ENCODE data around the gene MAP2K5.

MAP2K5 gene

DNA sequence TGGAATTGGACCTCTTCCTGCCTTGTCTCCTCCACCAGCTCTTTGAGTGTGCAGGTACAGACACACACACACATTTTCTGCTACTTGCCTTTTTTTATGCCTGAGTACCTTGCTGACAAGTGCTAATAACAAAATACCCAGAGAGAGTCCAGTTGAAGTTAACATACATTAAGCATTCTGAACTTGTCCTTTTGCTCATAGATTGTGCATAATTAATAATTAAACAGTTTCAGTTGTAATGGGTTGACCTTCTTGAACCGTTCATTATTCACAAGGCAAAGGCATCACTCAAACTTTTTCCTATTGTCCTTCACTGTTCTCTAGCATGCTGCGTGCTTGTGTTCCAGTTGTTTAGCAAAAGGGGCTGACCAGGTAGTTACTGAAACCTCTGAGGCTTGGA, 223.2 kb downstream of the MAP2K5 start:
- no peak for DNase-seq

DNA sequence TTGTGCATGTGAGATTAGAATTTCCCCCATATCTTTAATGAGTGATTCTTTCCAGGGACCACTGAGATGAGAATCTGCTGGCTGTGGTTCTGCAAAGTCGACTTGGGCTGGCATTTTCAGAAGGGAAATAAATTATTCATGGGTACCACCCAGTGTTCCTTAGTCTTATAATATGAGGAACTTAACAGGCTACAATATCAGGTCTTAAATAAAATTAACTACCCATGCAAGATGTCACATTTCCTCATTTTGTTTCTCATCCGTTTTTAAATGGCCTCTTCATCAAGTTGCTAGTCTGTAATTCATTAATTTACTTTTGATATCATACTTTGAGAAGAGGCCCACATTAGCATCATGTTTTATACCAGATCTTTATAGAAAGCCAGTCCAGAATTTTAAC, 224.5 kb downstream of the MAP2K5 start:
- DNase-seq, result no peak

DNA sequence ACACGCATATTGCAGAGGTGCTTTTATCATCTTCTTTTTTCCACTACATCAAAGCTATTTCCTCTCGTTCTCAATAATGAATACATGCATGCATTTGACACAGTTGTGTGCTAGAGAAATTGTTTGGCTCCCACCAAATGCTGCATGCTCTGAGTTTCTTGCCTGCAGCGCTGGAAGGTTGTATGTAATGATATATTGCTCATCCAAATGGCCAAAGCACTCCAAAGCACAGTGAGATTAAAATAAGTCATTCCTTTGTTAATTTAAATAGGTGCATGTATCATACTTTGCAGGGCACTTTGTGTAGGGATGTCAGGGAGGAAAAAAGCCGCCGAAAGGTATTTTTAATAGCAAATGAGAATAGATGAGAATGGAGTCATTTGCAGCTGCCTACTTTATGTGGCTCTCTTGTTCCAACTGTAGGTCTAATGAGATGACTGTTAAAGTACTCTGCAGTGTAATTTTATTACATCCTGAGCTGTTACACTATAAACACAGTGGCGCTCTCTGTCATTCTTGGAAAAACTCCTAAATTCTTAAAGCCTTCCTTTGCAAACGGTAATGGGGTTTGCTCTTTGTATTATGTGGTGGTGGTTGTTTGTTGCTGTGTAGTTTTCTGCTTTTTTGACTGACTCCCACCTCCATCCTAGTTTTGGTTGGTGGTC, 225.9 kb downstream of the MAP2K5 start:
- DNase-seq, result no peak

DNA sequence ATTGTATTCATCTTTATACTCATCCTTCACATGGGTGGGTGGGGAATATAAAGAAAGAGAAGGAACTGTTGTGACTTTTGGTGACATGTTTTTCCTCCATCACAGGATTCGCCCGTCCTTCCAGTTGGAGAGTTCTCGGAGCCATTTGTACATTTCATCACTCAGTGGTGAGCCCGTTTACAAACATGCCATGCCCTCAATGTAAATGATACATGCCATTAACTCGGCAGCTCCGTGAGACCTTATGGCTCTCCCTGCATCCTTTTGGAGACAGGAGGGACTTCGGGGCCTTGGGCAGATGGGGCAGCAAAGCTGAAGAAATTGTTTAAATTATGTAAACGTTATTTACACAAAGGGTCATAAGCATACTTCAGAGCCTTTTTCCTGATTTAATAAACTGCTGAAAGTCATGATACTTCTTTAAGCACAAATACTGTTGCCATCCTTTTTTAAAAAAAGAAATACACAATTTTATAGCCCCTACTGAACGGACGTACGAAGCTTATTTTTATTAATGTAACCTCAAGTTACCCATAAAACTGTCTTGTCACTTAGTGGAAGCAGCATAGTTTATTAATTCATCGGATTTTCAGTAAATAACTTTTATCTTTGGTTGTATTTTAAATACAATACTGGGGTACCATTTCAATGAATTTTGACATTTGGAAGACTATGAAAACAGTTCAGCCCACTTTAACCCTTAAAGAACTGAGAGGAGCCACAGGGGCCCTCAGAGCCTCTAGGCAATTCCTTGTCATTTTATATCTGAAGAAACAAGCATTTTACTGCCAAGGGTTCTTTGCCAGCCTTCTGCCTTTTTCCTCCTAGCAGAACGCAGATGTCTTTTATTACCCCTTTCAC, 227.2 kb downstream of the MAP2K5 start:
- no peak for DNase-seq

DNA sequence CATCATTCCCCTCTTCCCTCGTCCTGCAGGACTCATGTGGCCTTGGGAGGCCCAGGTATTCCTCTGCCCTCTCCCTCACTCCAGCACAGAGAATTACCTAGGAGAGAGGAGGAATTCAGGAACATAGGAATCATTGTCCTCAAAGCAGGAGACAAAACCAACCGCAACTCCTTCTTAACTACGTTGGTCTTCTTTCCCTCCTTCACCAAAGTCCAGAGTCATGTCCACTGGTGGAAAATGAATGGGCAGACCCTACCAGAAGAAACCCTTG, 227.8 kb downstream of the MAP2K5 start:
- DNase-seq, result no peak

DNA sequence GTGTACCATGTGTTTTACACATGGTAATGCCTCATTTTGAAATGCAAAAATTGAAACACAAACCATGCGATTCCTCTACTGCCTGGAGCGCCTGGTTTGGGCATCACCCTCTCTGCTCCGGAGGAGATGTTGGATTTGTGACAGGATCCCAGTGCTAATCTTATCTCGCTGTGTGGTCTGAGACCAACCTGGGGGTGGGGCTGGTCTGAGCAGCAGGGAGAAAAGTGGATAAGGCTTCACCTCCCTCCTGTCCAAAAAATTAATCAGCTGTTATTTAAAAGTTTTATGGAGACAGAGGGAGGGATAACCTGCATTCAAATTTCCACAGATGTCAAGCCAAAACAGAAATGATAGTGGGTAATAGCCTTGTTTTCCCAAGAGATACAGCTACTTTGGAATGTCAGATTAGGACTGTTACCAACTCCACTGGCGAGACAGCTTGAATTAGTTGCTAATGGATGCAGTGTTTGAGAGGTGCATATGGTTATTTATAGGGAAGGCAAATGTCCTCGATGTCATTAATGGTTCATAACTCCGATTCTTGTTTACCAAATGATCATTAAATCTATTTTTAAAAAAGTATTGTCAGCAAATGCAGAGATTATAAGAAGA, 228.8 kb downstream of the MAP2K5 start:
- no peak for DNase-seq

DNA sequence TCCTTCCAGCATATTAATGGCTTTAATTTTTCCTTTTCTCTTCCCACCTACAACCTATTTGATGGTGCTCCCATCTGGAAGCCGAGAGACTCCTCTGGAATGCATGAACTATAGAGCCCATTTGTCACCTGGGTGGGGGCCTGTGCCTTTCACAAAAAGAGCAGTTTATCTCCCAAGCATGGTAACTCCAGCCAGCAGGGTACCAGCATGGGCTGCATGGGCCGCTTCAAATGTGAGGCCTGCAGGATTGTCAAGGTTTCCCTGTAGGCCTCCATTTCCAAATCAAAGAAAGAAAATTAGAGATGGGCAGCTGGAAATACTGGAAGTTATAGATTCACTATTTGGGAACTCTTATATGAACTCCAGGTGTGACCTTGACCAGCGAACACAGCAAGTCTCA, 232.1 kb downstream of the MAP2K5 start:
- DNase-seq, result no peak

DNA sequence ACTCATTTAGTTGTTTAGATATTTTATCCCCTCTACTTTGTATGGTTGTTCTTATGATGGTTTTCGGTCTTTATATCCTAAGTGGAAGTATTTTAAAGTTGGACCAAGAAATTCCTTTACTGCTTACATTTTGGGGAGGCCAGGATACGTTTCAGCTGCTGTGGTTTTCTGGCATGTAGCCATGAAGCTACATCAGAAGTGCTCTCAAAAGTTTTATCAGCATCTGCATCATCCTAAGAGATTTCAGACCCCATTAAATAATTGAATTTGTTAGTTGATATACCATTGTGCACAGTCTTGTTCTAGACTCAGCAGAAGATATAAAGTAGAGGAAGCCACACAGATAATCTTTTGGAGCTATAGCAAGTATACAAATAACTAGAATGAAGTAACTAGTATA, 232.7 kb downstream of the MAP2K5 start:
- no peak for DNase-seq

DNA sequence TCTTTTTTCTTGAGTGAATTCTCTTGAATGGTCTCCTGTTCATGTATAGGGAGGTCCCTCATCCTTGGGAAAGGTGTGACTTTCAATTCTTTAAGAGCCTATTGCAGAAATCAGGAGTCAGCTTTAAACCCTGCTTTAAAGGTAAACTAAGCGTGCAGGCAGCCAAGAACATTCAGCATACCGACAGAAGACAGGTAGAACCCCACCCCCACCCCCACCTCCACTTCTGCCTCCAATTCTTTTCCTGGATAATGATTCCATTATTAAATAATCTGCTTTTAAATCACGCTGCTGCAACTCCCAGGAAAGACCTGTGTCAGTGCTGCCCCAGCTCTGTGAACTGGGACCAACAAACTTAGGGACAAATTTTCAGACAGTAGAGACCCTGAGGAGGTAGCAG, 233.5 kb downstream of the MAP2K5 start:
- no peak for DNase-seq

DNA sequence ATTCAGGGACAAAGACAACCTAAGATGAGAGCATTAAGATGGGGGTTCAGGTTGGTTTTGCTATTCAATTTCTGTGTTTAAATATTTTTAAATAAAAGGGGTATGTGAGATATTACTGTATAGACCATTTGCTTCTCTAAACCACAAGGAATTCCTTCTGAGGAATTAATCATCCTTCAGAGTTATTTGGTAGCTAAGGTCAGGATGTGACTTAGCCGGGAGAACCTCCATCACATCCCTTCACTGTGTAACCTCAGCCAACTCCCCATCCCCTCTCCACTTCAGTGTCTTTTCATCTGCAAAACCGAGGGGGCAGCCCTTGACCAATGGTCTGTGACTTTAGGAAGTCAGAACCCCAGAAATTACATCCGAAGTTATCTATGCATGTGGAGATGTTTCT, 234.1 kb downstream of the MAP2K5 start:
- DNase-seq, result peak; percentile 18

DNA sequence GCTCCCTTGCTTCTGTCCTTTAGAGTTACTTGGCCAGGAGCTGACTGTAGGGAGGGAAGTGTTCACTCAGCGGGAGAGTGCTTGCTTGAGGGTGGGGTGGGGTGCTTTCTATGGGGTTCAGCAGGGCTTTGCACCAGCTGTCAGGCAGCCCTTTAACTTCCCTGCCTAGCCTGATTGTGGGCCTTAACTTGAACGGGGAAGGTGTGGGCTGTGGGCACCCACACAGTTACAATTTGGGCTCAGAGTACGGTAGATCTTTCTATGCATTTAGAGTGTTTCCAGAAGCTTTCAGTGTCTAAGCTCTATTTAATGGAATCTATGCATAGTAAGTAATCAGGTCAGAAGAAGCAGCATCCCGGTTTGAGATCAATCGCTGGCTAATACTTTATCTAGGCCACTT, 234.6 kb downstream of the MAP2K5 start:
- DNase-seq, result no peak

DNA sequence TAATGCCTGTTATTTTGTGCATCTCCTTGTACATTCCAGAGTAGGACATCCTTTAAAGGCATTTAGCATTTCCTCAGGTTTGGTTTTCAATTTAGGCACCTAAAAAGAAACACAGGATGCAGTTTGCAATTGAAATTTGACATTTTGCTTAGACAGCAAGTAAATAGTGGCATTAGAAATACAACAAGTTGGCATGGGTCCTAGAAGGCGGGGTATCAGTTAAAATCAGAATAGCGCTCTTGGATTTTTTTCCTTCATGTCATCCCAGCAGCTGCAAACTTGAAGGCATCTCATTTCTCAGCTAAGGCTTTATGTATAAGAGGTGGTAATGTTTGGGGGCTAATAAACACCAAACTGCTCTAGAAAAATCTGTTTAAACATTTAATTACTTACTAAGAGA, 235.3 kb downstream of the MAP2K5 start:
- DNase-seq, result no peak

DNA sequence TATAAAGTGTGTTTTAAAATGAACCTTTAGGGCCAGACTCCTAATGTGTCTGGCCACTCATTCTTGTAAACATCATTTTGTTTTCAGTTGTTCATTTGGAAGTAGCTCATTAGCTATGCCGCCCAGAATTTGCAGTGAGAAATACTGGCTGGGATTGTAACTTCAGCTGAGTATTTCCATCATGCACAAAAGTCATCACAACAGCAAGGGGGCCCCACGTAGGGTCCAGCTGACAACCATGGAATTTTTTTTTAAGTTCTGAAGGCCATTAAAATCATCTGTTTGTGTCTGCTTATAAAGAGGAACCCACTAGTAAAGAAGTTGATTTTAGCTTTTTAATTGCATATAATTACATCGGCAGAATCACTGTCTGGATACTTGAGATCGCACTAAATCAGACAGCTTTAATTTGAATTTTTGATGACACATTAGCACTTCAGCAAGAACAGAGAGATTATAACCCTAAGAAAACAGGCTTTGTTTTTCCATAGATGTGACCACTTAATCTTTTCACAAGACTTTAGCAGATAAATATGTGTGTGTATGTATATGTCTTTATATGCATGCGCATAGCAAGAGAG, 236.6 kb downstream of the MAP2K5 start:
- DNase-seq, result no peak

DNA sequence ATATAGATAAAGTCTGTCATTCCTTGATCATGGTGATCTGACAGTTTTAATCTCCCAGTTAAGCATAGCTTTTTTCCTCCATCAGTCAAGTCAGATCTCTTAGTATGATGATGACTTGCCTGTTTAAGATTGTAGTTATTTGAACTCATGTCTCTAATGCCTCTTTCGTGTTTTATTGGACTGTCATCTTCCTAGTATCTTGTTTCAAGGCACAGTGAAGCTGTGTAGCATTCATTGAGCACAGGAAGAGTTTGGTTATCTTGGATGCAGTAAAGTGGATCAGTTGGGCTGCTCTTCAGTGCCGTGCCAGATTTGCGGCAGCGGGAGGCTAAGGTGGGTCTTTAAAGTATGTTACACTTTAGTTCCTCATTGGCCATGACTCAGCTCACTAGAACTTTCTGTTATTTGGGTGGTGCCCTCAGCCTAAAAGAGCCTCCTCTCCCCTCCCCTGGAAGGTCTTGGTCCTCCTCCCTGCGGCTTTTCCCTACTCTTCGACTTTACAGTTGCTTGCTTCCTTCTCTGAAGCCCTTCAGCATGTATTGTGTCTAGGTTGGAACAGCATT, 237.1 kb downstream of the MAP2K5 start:
- no peak for DNase-seq

DNA sequence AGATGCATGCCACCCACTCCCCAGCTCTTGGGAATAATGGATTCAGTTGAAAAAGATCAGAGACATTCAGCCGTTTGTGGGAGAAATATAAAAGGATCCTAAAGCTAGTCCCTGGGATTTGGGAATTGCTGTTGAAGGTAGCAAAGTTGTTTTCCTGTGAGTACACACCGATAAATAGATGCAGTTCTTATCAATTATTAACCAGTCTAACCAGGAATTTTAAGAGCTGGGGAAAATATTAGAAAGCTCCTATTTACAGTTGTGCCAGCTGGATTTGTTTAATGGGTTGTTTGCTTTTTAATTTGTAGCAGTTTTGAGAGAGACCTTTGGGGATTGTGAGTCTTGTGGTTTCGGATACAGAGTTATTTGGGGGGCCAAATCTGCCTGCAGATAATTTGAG, 238.6 kb downstream of the MAP2K5 start:
- no peak for DNase-seq

DNA sequence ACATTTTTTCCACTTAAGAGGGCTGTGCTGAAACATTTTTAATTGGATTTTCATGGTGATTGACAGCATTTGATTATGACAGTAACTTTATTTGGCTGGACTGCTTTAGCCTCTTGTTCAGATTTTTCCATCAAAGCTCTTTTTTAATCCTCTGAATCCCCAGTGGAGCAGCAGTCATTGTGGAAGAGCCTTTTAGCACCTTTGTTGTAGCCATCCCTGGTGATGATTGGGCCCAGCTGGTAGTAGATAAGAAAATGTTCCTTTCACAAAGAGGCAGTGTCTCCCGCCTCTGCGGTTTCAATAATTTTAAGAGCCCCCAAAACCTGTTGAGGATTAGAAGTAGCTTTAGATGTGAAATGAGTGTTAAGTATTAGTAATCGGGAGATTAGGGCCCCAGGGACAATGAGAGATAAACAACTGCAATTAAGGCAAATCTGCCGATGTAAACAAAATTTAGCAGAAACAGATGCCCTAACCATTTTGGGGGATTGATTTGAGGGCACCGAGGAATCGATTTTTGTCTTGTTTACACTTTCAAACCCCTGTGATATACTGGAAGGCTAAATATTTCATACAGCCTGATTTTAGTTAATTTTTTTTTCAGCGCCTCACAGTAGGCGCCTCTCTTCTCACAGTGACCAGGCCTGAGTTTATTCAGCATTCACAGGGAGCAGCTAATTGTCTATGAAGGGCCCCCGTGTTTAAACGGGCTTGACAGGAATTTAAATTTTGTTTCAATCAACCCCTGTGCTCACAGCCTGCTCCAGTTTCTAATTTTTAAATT, 239.6 kb downstream of the MAP2K5 start:
- no peak for DNase-seq

DNA sequence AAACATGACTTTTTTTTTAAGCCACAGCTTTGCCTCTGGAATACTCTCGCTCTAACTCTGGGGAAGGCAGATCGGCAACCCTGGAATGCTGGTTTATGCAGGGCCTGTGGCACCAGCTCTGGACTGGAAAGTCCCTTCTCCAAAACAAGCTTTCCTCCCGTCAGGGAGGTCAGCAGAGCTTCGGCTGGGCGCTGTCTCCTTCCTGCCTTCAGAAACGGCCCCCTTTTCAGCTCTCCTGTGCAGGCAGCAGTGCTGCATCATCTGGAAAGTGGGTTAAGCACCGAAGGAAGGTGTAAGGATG, 240.1 kb downstream of the MAP2K5 start:
- DNase-seq, result no peak

DNA sequence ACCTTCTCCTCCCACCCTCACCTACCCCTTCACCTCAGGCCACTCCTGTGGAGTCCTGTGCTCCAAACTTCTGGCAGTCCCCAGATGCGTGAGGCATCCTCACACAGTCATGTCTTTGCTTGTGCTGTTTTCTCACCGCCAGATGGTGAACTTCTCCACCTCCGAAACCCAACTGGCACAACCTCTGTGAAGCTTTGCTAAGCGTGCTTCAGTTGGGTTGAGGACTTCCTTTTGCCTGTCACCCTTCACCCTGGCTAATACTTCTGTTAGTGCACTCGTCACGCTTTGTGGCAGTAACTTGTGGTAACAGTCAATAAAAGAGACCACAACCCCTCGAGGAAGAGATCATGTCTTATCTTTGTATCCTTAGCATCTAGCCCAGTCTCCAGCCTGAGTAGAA, 240.8 kb downstream of the MAP2K5 start:
- no peak for DNase-seq

DNA sequence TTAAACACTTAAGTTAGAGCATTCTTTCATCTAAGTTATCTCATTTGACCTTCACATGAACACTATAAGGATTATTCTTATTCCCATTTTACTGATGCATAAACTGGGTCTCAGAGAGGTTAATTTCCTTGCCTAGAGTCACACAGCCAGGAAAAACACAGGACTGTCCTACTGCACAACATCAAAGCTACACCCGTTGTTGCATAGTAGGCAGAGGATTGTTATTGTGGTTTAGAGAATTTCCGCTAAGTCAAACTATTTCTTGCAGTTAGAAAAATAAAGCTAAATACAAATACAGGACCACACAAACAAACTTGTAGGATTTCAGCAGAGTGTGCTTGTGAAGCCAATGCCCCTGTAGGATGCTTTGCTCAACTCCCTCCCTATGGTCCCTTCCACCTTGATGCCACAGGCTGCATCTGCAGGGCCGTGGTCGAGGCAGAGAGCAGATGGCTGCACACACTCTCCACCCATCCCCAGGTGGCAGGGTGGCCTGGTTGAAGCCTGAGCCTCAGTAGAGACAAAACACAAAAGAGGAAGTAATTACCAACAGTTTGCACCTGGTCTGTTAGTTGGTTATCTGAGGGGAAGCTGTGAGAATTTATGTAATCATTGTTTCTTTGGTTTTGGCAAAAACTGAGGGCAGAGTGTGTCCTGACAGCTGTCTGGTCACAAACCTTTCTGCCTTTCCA, 241.7 kb downstream of the MAP2K5 start:
- DNase-seq, result no peak

DNA sequence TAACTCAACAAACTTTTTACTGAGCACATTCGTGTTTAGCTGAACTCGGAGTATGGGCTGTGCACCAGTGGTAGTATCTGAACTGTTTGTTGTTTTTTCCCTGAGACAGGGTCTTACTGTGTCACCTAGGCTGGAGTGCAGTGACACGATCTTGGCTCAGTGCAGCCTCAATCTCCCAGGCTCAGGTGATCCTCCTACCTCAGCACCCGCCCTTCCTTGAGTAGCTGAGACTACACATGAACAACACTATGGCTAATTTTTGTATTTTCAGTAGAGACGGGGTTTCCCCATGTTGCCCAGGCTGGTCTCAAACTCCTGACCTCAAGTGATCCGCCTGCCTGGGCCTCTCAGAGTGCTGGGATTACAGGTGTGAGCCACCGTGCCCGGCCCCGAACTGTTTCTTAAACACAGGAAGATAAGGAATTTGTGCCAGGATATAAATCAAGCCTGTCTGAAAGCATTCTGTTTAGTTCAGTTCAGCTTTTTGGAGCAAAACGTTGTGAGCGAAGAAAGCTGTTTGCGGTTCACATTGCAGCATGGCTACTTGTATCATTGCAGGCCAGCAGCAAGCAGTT, 242.4 kb downstream of the MAP2K5 start:
- no peak for DNase-seq

DNA sequence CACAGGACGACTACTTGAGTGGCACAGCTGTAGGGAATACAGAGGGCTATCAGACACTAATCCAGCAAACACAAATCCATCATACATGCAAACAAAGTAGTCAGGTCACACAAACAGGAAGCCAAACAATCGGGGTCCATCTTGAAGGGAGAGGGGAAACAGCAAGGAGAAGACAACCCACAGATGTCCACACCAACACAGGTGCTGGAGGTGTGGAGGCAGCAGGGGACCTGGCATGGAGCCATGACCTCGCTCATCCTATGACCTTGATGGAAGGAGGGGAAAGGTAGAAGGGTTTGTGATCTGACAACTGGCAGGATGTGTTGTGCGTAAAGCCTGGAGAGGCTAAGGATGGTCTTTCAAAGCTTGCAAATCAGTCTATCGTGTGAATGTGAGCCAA, 242.9 kb downstream of the MAP2K5 start:
- no peak for DNase-seq

DNA sequence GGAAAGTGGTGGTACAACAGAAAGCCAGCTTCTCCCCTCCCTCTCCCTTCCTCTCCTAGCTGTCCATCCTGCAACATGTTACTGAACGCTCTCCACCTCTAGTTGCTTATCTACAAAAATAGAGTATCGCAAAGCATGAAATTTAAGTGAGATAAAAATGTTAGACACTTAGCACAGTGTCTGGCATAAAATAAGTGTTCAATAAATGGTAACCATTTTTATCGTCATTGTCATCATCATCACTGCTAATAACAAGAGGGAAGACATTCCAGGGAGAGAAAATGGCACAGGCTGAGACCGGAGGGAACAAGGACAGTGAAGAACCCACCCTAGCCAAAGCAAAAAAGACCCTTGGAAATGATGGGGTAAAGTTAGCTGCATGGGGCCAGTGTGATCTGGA, 244.1 kb downstream of the MAP2K5 start:
- DNase-seq, result no peak

All from HCEC 1CT (cell line).